A549 treated with CpdA at 1 μM for 4 hours (cell line): ENCODE results near the gene ZDHHC17. TPM values are rescaled to one million over a fixed set of nuclear protein-coding genes. Genes with fewer than 3 reads are reported as not detected.

Source experiments
- total RNA-seq: library from RNA; stranded (reverse); fragments of 200-300 nt; extraction: Qiagen RNA extraction; gene quantifications from 5 replicates; pipeline ENCODE4 v1.2.3, GENCODE V29; 2022; ENCODE audit warnings: low read depth

The ZDHHC17 gene, protein sequence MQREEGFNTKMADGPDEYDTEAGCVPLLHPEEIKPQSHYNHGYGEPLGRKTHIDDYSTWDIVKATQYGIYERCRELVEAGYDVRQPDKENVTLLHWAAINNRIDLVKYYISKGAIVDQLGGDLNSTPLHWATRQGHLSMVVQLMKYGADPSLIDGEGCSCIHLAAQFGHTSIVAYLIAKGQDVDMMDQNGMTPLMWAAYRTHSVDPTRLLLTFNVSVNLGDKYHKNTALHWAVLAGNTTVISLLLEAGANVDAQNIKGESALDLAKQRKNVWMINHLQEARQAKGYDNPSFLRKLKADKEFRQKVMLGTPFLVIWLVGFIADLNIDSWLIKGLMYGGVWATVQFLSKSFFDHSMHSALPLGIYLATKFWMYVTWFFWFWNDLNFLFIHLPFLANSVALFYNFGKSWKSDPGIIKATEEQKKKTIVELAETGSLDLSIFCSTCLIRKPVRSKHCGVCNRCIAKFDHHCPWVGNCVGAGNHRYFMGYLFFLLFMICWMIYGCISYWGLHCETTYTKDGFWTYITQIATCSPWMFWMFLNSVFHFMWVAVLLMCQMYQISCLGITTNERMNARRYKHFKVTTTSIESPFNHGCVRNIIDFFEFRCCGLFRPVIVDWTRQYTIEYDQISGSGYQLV
- 7.9 to 17.0 TPM (median 10.2 TPM) in 5 replicates for total RNA-seq

DNA sequence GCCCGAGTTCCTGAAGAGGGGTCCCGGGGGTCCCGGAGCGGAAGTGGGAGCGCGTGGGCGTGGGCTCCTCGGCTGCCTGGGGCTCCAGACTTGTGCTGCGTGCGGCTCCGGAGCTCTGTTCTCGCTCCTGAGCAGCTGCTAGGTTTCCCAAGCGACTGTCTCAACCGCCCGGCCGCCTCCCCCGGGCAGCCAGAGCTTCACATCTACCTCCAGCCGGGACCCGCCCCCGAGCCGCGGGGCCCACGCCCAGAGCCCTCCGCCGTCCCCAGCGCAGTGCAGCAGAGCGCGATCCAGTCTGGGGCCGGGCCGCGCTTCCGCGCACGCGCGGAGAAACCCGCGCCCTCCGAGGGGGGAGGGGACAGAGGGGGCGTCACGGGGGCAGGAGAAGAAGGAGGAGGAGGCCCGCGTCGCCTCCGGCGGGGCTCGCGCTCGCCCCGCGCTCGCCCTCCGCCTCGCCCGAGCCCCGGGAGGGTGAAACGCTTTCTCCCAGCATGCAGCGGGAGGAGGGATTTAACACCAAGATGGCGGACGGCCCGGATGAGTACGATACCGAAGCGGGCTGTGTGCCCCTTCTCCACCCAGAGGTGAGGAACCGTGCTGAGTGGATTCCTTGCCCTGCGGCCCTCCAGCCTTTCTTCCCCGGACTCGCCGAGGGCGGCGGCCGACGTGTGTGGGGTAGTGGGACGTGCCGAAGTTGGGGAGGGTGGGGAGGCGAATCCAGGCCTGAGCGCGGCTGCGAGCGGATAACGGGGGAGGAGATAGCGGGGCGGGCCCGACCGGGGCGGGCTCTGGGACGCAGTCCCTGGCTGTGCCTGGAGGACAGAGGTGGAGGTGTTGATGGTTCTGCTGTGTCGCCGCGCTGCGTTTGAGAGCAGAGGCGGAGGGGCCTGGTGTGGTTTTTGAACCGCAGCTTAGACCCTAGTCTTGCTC is at the start of gene ZDHHC17:
TSS of gene ZDHHC17 (plus strand) at position 370 of the 930 bp plus-strand sequence. CDS start at position 492, 122 bp downstream.

GRCh38 chr12:76878899-76879709 is 115.2 kb downstream of the ZDHHC17 start, which contains the start of gene CSRP2:
CSRP2 (minus strand) TSS chr12:76879019; CDS start chr12:76866260, 12,759 bp downstream.

Other genes starting within 250 kb of the ZDHHC17 start
- 11.0 to 21.1 TPM (median 17.5 TPM) in 5 replicates for gene OSBPL8, start 204.3 kb upstream of the ZDHHC17 start, total RNA-seq
- gene CSRP2, start 114.9 kb downstream of the ZDHHC17 start, total RNA-seq, result 20.9 to 23.5 TPM (median 22.2 TPM) in 5 replicates